ENCODE measurements around the gene NHP2. TPM values are rescaled to one million over a fixed set of nuclear protein-coding genes. Genes with fewer than 3 reads are reported as not detected.

Gene NHP2
- total RNA-seq, 1 experiment from 2014 or later = 221 TPM

- no peaks in the 10 kb centered on the region for H3K9me2 ChIP-seq (ENCODE audit: insufficient read depth)
- H3K36me3 ChIP-seq (ENCODE audit: low read depth) = no peaks in the 10 kb centered on the region
- intact Hi-C loops (cut with micrococcal nuclease; ENCODE audit: unreplicated experiment) = no loop called here
- CTCF ChIA-PET = no interaction called here
- no peaks in the 10 kb centered on the region for H3K79me2 ChIP-seq (ENCODE audit: low read depth)
- H3K4me3 ChIP-seq = no peak overlapping the region
- H4K20me1 ChIP-seq (ENCODE audit: insufficient read depth) = no peaks in the 10 kb centered on the region
- peak overlapping the region; percentile 40 for H2AFZ ChIP-seq
- H3K4me2 ChIP-seq = peak overlapping the region; percentile 48; the same call in 1 of the 2 replicates
- H3K4me1 ChIP-seq (replicated peaks; ENCODE audit: insufficient read depth) = peaks cover 26% of the 10 kb centered on the region
- H3K27me3 ChIP-seq (ENCODE audit: insufficient read depth, low read depth) = no peaks in the 10 kb centered on the region
- TF ChIP-seq CTCF (conservative IDR thresholded peaks at IDR 0.05) = no peak
- no peak for TF ChIP-seq EZH2 (IDR thresholded peaks at IDR 0.05; ENCODE audit: low read depth)
- peaks cover 12% of the 10 kb centered on the region; the same call in 1 of the 2 replicates for H3F3A ChIP-seq (ENCODE audit: insufficient read depth, low read depth)
- POLR2A ChIA-PET (ENCODE audit: unreplicated experiment) = no interaction called here
- no TSS peak for BruUV-seq (replicated peaks)
- no peaks in the 10 kb centered on the region for H3K9me3 ChIP-seq (ENCODE audit: insufficient read depth, low read depth)
- peak in 1 of 2 experiments; percentile 82 for DNase-seq
- H3K27ac ChIP-seq = no peak overlapping the region
These were observed 32.7 kb upstream of the NHP2 start for GRCh38 chr5:178186427-178186826.

DNA sequence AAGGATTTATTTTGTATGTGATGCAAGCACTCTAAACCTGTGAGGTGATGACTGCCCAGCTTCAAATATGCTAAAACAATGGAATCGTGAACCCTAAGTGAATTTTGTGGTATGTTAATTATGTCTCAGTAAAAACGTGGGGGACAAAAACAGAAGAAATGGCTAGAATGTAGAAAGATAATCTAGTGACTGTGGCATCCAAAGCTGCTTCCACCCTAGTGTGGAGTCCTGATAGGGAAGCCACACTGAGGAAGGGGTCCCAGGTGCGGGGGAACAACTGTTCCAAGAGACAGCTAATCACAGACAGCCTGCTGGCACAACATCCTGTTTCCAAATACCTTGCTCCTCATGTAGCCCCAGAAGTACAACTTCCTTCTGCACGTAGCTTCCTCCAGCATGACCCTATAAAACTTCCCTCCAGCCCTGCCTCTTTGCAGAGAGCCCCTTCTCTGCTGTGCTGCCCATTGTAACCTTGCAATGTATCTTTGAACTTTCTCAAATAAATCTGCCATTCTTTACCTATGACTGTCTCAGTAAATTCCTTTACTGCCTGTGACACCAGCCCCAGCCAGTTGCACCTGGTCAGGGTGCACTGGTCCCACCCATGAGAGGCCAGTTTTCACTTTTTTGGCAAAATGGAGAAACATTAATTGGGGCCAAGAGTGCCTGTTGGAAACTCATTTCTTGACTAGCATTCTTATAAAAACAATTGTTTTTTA is 28.6 kb upstream of the NHP2 start:
- no TSS peak for BruUV-seq (replicated peaks)
- Histone ChIP-seq H3K36me3 (ENCODE audit: low read depth) (no peaks in the 10 kb centered on the region), H3K27me3 (ENCODE audit: insufficient read depth, low read depth) (no peaks in the 10 kb centered on the region), H3K4me1 (replicated peaks; ENCODE audit: insufficient read depth) (peaks cover 26% of the 10 kb centered on the region), H3K4me2 (peak overlapping the region; percentile 25), H4K20me1 (ENCODE audit: insufficient read depth) (no peaks in the 10 kb centered on the region), H3K9me3 (ENCODE audit: insufficient read depth, low read depth) (no peaks in the 10 kb centered on the region), H3K4me3 (no peak overlapping the region), H3K9me2 (ENCODE audit: insufficient read depth) (no peaks in the 10 kb centered on the region), H3K79me2 (ENCODE audit: low read depth) (no peaks in the 10 kb centered on the region), H2AFZ (no peak overlapping the region), H3K27ac (0 out of 2 replicates have a peak overlapping the region, but pooled peaks have one; percentile 1), H3F3A (ENCODE audit: insufficient read depth, low read depth) (peaks cover 17% of the 10 kb centered on the region; the same call in 1 of the 2 replicates)
- POLR2A ChIA-PET (ENCODE audit: unreplicated experiment) = no interaction called here
- DNase-seq = peak in 1 of 2 experiments; percentile 84
- intact Hi-C loops (cut with micrococcal nuclease; ENCODE audit: unreplicated experiment) = no loop called here
- CTCF ChIA-PET = no interaction called here
- TF ChIP-seq EZH2 (IDR thresholded peaks at IDR 0.05; ENCODE audit: low read depth) (no peak), CTCF (conservative IDR thresholded peaks at IDR 0.05) (no peak)

- H3K4me3 ChIP-seq = no peak overlapping the region
- no peak for DNase-seq
- no peak overlapping the region for H3K27ac ChIP-seq
- no peaks in the 10 kb centered on the region for H3K9me2 ChIP-seq (ENCODE audit: insufficient read depth)
- no peaks in the 10 kb centered on the region for H4K20me1 ChIP-seq (ENCODE audit: insufficient read depth)
- no peaks in the 10 kb centered on the region for H3K27me3 ChIP-seq (ENCODE audit: insufficient read depth, low read depth)
- CTCF ChIA-PET = interaction anchor here (0.5 kb wide), 1 partner anchor 809 kb away, joined by 4 read pairs; no protein-coding TSS in a partner anchor
- POLR2A ChIA-PET (ENCODE audit: unreplicated experiment) = no interaction called here
- H3K4me2 ChIP-seq = no peak overlapping the region
- H3K9me3 ChIP-seq (ENCODE audit: insufficient read depth, low read depth) = no peaks in the 10 kb centered on the region
- H3F3A ChIP-seq (ENCODE audit: insufficient read depth, low read depth) = peaks cover 9% of the 10 kb centered on the region; the same call in 1 of the 2 replicates
- BruUV-seq (replicated peaks) = no TSS peak
- TF ChIP-seq CTCF (conservative IDR thresholded peaks at IDR 0.05) (no peak), EZH2 (IDR thresholded peaks at IDR 0.05; ENCODE audit: low read depth) (no peak)
- no peak overlapping the region for H2AFZ ChIP-seq
- intact Hi-C loops (cut with micrococcal nuclease; ENCODE audit: unreplicated experiment) = no loop called here
- peaks cover 12% of the 10 kb centered on the region; the same call in 1 of the 2 replicates for H3K4me1 ChIP-seq (replicated peaks; ENCODE audit: insufficient read depth)
- H3K79me2 ChIP-seq (ENCODE audit: low read depth) = no peaks in the 10 kb centered on the region
- H3K36me3 ChIP-seq (ENCODE audit: low read depth) = no peaks in the 10 kb centered on the region
These were observed 26.6 kb upstream of the NHP2 start for GRCh38 chr5:178180141-178180863.
